Thymus (tissue), 2 donors: Measurements from ENCODE around the gene LYPD5. TPM values are rescaled to one million over a fixed set of nuclear protein-coding genes. Genes with fewer than 3 reads are reported as not detected.

Source experiments
- polyA plus RNA-seq: library from polyadenylated mRNA; stranded (reverse); fragments of 200-250 nt; gene quantifications from one replicate; pipeline ENCODE4 v1.2.3, GENCODE V29; 2013
- total RNA-seq: library from RNA; stranded (reverse); fragments of 120-200 nt; gene quantifications from one replicate; pipeline ENCODE4 v1.2.4, GENCODE V29; 2013
- donor health status: healthy.

LYPD5 gene
- total and polyA plus RNA-seq, 2 donors: 1.7 to 3.2 TPM

Other genes with a start within 250 kb of the LYPD5 start
- gene XRCC1, start 226.9 kb downstream of the LYPD5 start, total RNA-seq: 28.2 TPM
- gene XRCC1, start 226.9 kb downstream of the LYPD5 start, polyA plus RNA-seq: 23.2 TPM
- 16.0 TPM for gene PINLYP, start 226.6 kb downstream of the LYPD5 start, total RNA-seq
- 12.3 TPM for gene PINLYP, start 226.6 kb downstream of the LYPD5 start, polyA plus RNA-seq
- 4.4 TPM for gene IRGQ, start 206.3 kb downstream of the LYPD5 start, total RNA-seq
- gene IRGQ, start 206.3 kb downstream of the LYPD5 start, polyA plus RNA-seq: 7.5 TPM
- 9.7 TPM for gene ZNF576, start 205.9 kb downstream of the LYPD5 start, total RNA-seq
- 10.3 TPM for gene ZNF576, start 205.9 kb downstream of the LYPD5 start, polyA plus RNA-seq
- gene SRRM5, start 190.4 kb downstream of the LYPD5 start, total RNA-seq: 0.05 TPM
- 0.39 TPM for gene SRRM5, start 190.4 kb downstream of the LYPD5 start, polyA plus RNA-seq
- 74.3 TPM for gene ZNF428, start 182.8 kb downstream of the LYPD5 start, total RNA-seq
- gene ZNF428, start 182.8 kb downstream of the LYPD5 start, polyA plus RNA-seq: 54.8 TPM
- gene CADM4, start 162.6 kb downstream of the LYPD5 start, total RNA-seq: 1.5 TPM
- 6.5 TPM for gene CADM4, start 162.6 kb downstream of the LYPD5 start, polyA plus RNA-seq
- gene PLAUR, start 132.3 kb downstream of the LYPD5 start, total RNA-seq: 5.3 TPM
- gene PLAUR, start 132.3 kb downstream of the LYPD5 start, polyA plus RNA-seq: 15.3 TPM
- not detected for gene IRGC, start 86.4 kb downstream of the LYPD5 start, total RNA-seq
- gene IRGC, start 86.4 kb downstream of the LYPD5 start, polyA plus RNA-seq: 0.02 TPM
- gene SMG9, start 47.5 kb downstream of the LYPD5 start, total RNA-seq: 16.0 TPM
- 36.9 TPM for gene SMG9, start 47.5 kb downstream of the LYPD5 start, polyA plus RNA-seq
- gene KCNN4, start 21.5 kb downstream of the LYPD5 start, total RNA-seq: 8.7 TPM
- gene KCNN4, start 21.5 kb downstream of the LYPD5 start, polyA plus RNA-seq: 22.9 TPM
- gene ZNF283, start 24.9 kb upstream of the LYPD5 start, total RNA-seq: 5.9 TPM
- gene ZNF283, start 24.9 kb upstream of the LYPD5 start, polyA plus RNA-seq: 4.6 TPM
- gene ZNF404, start 81.5 kb upstream of the LYPD5 start, total RNA-seq: 2.1 TPM
- gene ZNF404, start 81.5 kb upstream of the LYPD5 start, polyA plus RNA-seq: 26.6 TPM
- 18.2 TPM for gene ZNF45, start 132.8 kb upstream of the LYPD5 start, total RNA-seq
- 8.6 TPM for gene ZNF45, start 132.8 kb upstream of the LYPD5 start, polyA plus RNA-seq
- 2.4 TPM for gene ZNF221, start 148.8 kb upstream of the LYPD5 start, total RNA-seq
- 1.1 TPM for gene ZNF221, start 148.8 kb upstream of the LYPD5 start, polyA plus RNA-seq
- 9.8 TPM for gene ZNF155, start 181.7 kb upstream of the LYPD5 start, total RNA-seq
- gene ZNF155, start 181.7 kb upstream of the LYPD5 start, polyA plus RNA-seq: 8.6 TPM
- 4.9 TPM for gene ZNF230, start 200.5 kb upstream of the LYPD5 start, total RNA-seq
- 5.5 TPM for gene ZNF230, start 200.5 kb upstream of the LYPD5 start, polyA plus RNA-seq
- gene ZNF222, start 222.9 kb upstream of the LYPD5 start, total RNA-seq: 9.6 TPM
- gene ZNF222, start 222.9 kb upstream of the LYPD5 start, polyA plus RNA-seq: 7.5 TPM
- 5.5 TPM for gene ZNF223, start 249.6 kb upstream of the LYPD5 start, total RNA-seq
- 5.0 TPM for gene ZNF223, start 249.6 kb upstream of the LYPD5 start, polyA plus RNA-seq